GM20431 (cell line): ENCODE data around the gene FAM90A1.
"Not testable (repeated sequence)": the region's sequence is repeated elsewhere in the genome, so short reads cannot be mapped to it uniquely, and the experiment has no call there.

ENCODE experiments used
- in situ Hi-C: fragments of 300-500 bp; cut with MseI, MboI; formaldehyde crosslinking; loops from one replicate; pipeline ENCODE4 v1.15.0; 2020; ENCODE audit warnings: low sequenced_read_pairs; ENCODE audit not compliant: unreplicated experiment

Gene FAM90A1

DNA sequence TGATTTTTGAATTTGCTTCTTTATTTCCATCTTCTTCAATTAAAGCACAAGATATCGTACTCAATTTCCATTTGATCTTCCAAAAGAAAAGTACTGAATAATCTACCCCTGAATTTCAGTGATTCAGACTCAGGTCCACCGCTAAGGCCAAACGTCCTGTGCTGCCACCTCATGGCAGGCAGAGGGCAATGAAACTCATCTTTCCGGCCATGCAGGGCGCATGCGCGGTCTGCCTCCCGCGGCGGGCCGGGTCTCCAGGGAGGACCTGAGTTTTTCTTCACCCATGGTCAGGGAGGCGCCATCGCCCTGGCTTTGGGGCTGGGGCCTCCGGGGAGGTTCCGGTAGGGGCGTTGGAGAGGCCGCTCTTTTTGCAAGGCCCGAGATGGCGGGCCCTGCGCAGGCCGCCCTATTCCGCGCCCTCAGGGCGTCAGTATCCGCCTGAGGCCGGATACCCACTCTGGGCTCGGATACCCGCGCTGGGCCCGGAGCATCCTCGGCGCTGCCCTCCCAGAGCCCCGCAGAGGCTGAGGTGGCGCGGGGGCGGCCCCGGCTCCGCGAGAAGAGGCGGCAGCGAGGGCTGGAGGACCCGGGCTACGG, 47.3 kb downstream of the FAM90A1 start:
- in situ Hi-C loops = not testable (repeated sequence)

DNA sequence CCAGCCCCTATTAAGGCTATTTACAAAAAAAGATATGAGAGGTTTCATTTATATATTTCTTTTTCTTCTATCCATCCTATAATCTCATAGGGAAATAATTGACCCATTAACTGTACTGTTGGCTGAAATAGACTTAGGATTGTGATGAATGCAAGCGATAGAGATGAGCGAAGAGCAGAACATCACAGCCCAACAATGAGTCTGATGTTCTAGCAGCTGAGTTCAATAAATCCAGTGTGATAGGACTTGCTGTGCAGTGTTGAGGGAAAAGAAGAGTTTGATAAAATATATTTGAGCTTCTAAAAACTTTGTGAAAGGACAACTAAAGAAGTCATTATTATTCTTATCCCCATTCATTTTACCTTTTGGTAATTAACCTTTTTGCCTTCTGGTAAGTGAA, 54.5 kb downstream of the FAM90A1 start:
- in situ Hi-C loops = not testable (repeated sequence)
